Heart right ventricle (tissue), 16 donors: ENCODE measurements around the gene KRT33B. TPM values are rescaled to one million over a fixed set of nuclear protein-coding genes. Genes with fewer than 3 reads are reported as not detected.
A peak's percentile ranks its signal among the peaks of the same experiment; 100 is the strongest.

Experiments used
- ATAC-seq, 8 donors: fragments of 200-7000 bp; cut with Tn5 transposase; one replicate each; pipeline ENCODE4 v1.9.1; 2020; ENCODE audit warnings: mild to moderate bottlenecking in 8 of 8, moderate library complexity in 8 of 8, moderate number of reproducible peaks in 1 of 8
- DNase-seq, 2 donors: peaks; one replicate each; pipeline ENCODE4 v3.0.0-alpha.2; 2020
- H3K27ac ChIP-seq, 10 donors: fragments of 200-600 bp; sonication (generic) in 2 of 10; one replicate each; pipeline versions ENCODE4 v1.5.0 to v1.8.0; 2020 to 2022; ENCODE audit warnings: mild to moderate bottlenecking in 3 of 10
- H3K27me3 ChIP-seq, 7 donors: fragments of 200-600 bp; one replicate each; pipeline ENCODE4 v1.8.0; 2021 to 2022; ENCODE audit warnings: mild to moderate bottlenecking in 2 of 7
- H3K36me3 ChIP-seq, 9 donors: fragments of 200-600 bp; sonication (generic) in 1 of 9; one replicate each; pipeline versions ENCODE4 v1.5.0 to v1.8.0; 2020 to 2022; ENCODE audit warnings: mild to moderate bottlenecking in 2 of 9
- H3K4me1 ChIP-seq, 9 donors: fragments of 200-600 bp; sonication (generic) in 1 of 9; one replicate each; pipeline versions ENCODE4 v1.5.0 to v1.8.0; 2020 to 2022; ENCODE audit warnings: mild to moderate bottlenecking in 4 of 9
- H3K4me3 ChIP-seq, 10 donors: fragments of 200-600 bp; sonication (generic) in 2 of 10; one replicate each; pipeline versions ENCODE4 v1.5.0 to v1.8.0; 2020 to 2022; ENCODE audit warnings: mild to moderate bottlenecking in 7 of 10, moderate library complexity in 2 of 10
- H3K9me3 ChIP-seq, 11 donors: fragments of 200-600 bp in 10 of 11; sonication (generic) in 2 of 11; one replicate each; pipeline versions ENCODE4 v1.5.0 to v1.8.0; 2013 to 2022; ENCODE audit warnings: mild to moderate bottlenecking in 2 of 11, control low read depth in 1 of 11, moderate library complexity in 1 of 11
- WGBS, 2 donors: extraction: QIAGEN DNeasy Blood & Tissue Kit; methylation state at CpG; one replicate each; pipeline ENCODE4 v1.1.7; 2013; ENCODE audit warnings: inconsistent platforms in 1 of 2; 5-methylcytosine and 5-hydroxymethylcytosine counted together
- intact Hi-C, 10 donors: fragments of 100-400 bp; cut with DNase I; formaldehyde crosslinking; loops; one replicate each; pipeline versions ENCODE4 v1.11.1 to v1.14.2; 2022
- polyA plus RNA-seq, 2 donors: library from polyadenylated mRNA; stranded (reverse); fragments of 200-250 nt; gene quantifications; one replicate each; pipeline ENCODE4 v1.2.3, GENCODE V29; 2013
- total RNA-seq, 10 donors: library from RNA; stranded (reverse); fragmentation: NEBNext Ultra II Directional in 3 of 10; extraction: Animal tissue kit (Norgen Biotek cat#: 25700) in 3 of 10; gene quantifications; one replicate each; pipeline versions ENCODE4 v1.2.1 to v1.2.4, GENCODE V29; 2021 to 2023
- TF ChIP-seq, protein P1 (sequence below), 9 donors: fragments of 200-600 bp; sonication (generic) in 2 of 9; IDR thresholded peaks; one replicate each; pipeline versions ENCODE4 v1.5.0 to v1.8.0; 2021 to 2022; ENCODE audit warnings: antibody characterized with exemption in 9 of 9, mild to moderate bottlenecking in 5 of 9, moderate library complexity in 1 of 9
- donor health status: Arrhythmogenic right ventricular cardiomyopathy.
- donor health status: ischemic (EF 13 %, LVEDD 7.1; RV severe dilation, severe dysfunction).
- donor health status: healthy with polysubstance abuse.
- donor health status: DM: no; HTN: yes; CAD: no.
- donor health status: DM: no; HTN: no; CAD: no.
- donor health status: ischemic (EF 25% LVEDD 6.9; RV normal size, moderate dysfunction).
- donor health status: ischemic (EF 25% LVEDD 5.7; RV mildly dilated, moderate dysfunction).
- donor health status: healthy.
- donor health status: DM: yes; HTN: yes; CAD: no.
- donor health status: Ischemic cardiomyopathy.
- donor health status: ischemic (EF 35%, LVEDD 5.7; RV mildly dilated, moderate dysfunction).
- donor health status: nonischemic (EF 11% LVEDD 7.7; RV severe dilation, severe dysfunction).
- donor health status: DM: yes; HTN: yes; CAD: no.
- donor health status: PGD.
- donor health status: ischemic (EF 29% LVEDD 5.4; RV normal size, mild dysfunction).
- donor health status: nonischemic (EF 23%, LVEDD 6.1; RV moderate dilation, normal function).

KRT33B gene
- total and polyA plus RNA-seq, 12 donors = not detected

- WGBS, 2 donors = 64% methylated on average over 5 of the region's 5 CpGs
- DNase-seq = no peak
Observed at GRCh38 chr17:41413353-41413957, 43.8 kb upstream of the KRT33B start.

DNA sequence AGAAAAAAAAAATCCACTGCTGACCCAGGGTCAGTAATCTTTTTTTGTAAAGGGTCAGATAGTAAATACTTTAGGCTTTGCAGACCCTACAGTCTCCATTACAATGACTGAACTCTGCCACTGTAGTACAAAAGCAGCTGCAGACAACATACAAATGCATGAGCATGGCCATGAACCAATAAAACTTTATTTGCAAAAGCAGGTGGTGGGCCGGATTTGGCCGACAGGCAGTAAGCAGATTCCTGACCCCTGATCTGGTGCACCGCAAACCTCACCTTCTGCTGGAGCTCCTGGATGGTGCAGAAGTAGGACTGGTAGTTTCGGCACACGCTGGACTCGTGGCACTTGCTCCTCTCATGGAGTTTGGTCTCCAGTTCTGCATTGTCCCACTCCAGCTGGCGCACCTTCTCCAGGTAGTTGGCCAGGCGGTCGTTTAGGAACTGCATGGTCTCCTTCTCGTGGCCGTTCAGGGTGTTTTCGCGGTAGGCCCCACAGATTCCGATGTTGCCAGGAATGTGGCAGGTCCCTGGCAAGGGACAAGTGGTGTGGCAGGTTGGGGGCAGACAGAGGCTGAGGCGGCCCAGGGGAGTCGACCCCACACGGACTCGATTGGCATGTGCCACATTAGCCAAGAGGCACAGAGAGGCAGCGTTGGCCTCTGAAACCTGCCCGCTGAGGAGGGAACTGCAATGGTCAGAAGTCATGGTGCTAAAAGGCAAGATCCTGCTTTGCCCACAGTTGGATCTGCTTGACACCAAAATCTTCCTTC is 41.6 kb upstream of the KRT33B start:
- Histone ChIP-seq H3K9me3 (no peaks in the 10 kb centered on the region), H3K27me3 (peaks cover 0 to 4% (median 0%) of the 10 kb centered on the region in 7 donors), H3K27ac (no peak overlapping the region), H3K36me3 (no peaks in the 10 kb centered on the region), H3K4me3 (no peak overlapping the region), H3K4me1 (peaks cover 0 to 14% (median 5%) of the 10 kb centered on the region in 9 donors)
- TF ChIP-seq, protein P1, sequence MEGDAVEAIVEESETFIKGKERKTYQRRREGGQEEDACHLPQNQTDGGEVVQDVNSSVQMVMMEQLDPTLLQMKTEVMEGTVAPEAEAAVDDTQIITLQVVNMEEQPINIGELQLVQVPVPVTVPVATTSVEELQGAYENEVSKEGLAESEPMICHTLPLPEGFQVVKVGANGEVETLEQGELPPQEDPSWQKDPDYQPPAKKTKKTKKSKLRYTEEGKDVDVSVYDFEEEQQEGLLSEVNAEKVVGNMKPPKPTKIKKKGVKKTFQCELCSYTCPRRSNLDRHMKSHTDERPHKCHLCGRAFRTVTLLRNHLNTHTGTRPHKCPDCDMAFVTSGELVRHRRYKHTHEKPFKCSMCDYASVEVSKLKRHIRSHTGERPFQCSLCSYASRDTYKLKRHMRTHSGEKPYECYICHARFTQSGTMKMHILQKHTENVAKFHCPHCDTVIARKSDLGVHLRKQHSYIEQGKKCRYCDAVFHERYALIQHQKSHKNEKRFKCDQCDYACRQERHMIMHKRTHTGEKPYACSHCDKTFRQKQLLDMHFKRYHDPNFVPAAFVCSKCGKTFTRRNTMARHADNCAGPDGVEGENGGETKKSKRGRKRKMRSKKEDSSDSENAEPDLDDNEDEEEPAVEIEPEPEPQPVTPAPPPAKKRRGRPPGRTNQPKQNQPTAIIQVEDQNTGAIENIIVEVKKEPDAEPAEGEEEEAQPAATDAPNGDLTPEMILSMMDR (IDR thresholded peaks at IDR 0.05) = no peak
- intact Hi-C loops = loop anchor here in 1 of 10 donors (10.0 kb wide), 1 partner anchor 84 kb away; no protein-coding TSS in a partner anchor
- DNase-seq (no peak), ATAC-seq (no peak)
- WGBS, 2 donors = 93 to 94% methylated on average over 20 of the region's 20 CpGs

More at GRCh38 chr17:41413353-41413957, 43.8 kb upstream of the KRT33B start:
- no peaks in the 10 kb centered on the region for H3K36me3 ChIP-seq
- no peak for ATAC-seq
- H3K9me3 ChIP-seq = no peaks in the 10 kb centered on the region
- no peak overlapping the region for H3K4me3 ChIP-seq
- TF ChIP-seq, protein P1 (IDR thresholded peaks at IDR 0.05) = no peak
- no peak overlapping the region for H3K27ac ChIP-seq
- H3K27me3 ChIP-seq = peaks cover 0 to 4% (median 0%) of the 10 kb centered on the region in 7 donors
- intact Hi-C loops = loop anchor here in 1 of 10 donors (10.0 kb wide), 1 partner anchor 81 kb away; no protein-coding TSS in a partner anchor
- peaks cover 0 to 22% (median 7%) of the 10 kb centered on the region in 9 donors for H3K4me1 ChIP-seq

DNA sequence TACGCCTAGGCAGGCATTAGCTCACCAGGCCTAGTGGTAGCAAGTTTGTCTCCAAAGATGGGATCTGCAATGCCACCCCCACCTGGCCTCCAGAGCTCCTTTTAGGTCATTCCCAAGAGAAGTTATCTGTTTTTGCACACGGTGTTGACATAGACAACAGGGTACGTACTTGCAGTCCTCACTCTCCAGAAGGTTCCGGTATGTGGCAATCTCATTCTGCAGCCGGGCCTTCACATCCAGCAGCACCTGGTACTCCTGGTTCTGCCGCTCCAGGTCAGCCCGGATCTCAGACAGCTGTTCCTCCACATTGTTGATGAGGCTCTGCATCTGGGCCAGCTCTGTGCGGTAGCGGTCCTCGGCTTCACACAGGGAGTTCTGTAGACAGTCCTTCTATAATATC is 37.6 kb upstream of the KRT33B start:
- WGBS, 2 donors = 90 to 91% methylated on average over 10 of the region's 10 CpGs
- no peak for DNase-seq
- intact Hi-C loops = no loop called here
- ATAC-seq = no peak
- TF ChIP-seq, protein P1 (IDR thresholded peaks at IDR 0.05) = no peak
- Histone ChIP-seq H3K4me3 (no peak overlapping the region), H3K27ac (no peak overlapping the region), H3K27me3 (peaks cover 0 to 4% (median 0%) of the 10 kb centered on the region in 7 donors), H3K36me3 (no peaks in the 10 kb centered on the region), H3K4me1 (peaks cover 0 to 16% (median 0%) of the 10 kb centered on the region in 9 donors), H3K9me3 (no peaks in the 10 kb centered on the region)

DNA sequence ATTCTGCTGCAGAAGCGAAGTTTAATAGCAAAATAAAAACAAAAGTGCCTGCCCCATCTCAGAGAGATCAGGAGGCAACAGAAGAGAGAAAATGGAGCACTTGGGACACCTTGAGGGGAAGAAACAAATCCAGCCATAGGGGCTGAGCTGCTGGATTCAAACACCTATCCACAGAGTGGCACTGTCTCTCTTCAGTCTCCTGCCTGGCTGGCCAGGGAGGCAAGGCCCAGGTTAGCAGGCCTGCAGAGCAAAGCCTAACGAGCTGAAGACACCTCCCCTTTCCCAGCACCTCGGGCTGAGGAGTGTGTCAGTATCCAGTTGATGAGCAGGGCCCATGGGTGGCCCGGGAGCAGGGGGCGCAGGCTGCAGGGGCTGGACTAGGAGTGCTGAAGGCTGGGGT is 36.6 kb upstream of the KRT33B start:
- intact Hi-C loops = no loop called here
- Histone ChIP-seq H3K27me3 (peaks cover 0 to under 1% (median 0%) of the 10 kb centered on the region in 7 donors), H3K4me1 (peaks cover 0 to 16% (median 0%) of the 10 kb centered on the region in 9 donors), H3K4me3 (no peak overlapping the region), H3K36me3 (no peaks in the 10 kb centered on the region), H3K27ac (no peak overlapping the region), H3K9me3 (no peaks in the 10 kb centered on the region)
- peak in 3 of 8 donors; percentile 56 to 73 (median 61) for ATAC-seq
- DNase-seq = no peak
- WGBS, 2 donors = 57 to 61% methylated on average over 5 of the region's 5 CpGs
- TF ChIP-seq, protein P1 (IDR thresholded peaks at IDR 0.05) = peak in 3 of 9 donors; percentile 25 to 33 (median 30)
